ENCODE data around the gene CELF5.

Gene CELF5

GRCh38 chr19:3263866-3264265 lies 39.4 kb downstream of the CELF5 start:
- Histone ChIP-seq H3K4me2 (ENCODE audit: low read length) (no peak overlapping the region), H3K9ac (ENCODE audit: low read length) (no peak overlapping the region), H3K79me2 (ENCODE audit: insufficient read depth, low read length) (no peaks in the 10 kb centered on the region), H3K27me3 (ENCODE audit: insufficient read depth, low read length) (peaks cover 5% of the 10 kb centered on the region; the same call in 1 of the 2 replicates), H3K27ac (ENCODE audit: low read depth, low read length, poor library complexity, severe bottlenecking) (no peak overlapping the region), H3K9me3 (ENCODE audit: low read length) (peaks cover 2% of the 10 kb centered on the region; the same call in 1 of the 2 replicates), H3K4me1 (ENCODE audit: insufficient read depth, low read length, severe bottlenecking) (no peaks in the 10 kb centered on the region), H3K4me3 (ENCODE audit: low read depth, low read length, poor library complexity, severe bottlenecking) (no peak overlapping the region), H4K20me1 (ENCODE audit: insufficient read depth, low read length) (no peaks in the 10 kb centered on the region), H2AFZ (ENCODE audit: low read length) (no peak overlapping the region), H3K9me2 (ENCODE audit: low read depth, low read length) (no peaks in the 10 kb centered on the region), H3K36me3 (ENCODE audit: insufficient read depth, low read length) (no peaks in the 10 kb centered on the region), H3F3A (ENCODE audit: insufficient read depth, low read length) (no peaks in the 10 kb centered on the region)
- TF ChIP-seq EZH2 (IDR thresholded peaks at IDR 0.05; ENCODE audit: borderline replicate concordance, low read length) (no peak), CTCF (IDR thresholded peaks at IDR 0.05; ENCODE audit: low read length) (no peak)

- Histone ChIP-seq H3K36me3 (ENCODE audit: insufficient read depth, low read length) (no peaks in the 10 kb centered on the region), H3K9me3 (ENCODE audit: low read length) (peaks cover 2% of the 10 kb centered on the region; the same call in 1 of the 2 replicates), H3K27ac (ENCODE audit: low read depth, low read length, poor library complexity, severe bottlenecking) (no peak overlapping the region), H2AFZ (ENCODE audit: low read length) (no peak overlapping the region), H3F3A (ENCODE audit: insufficient read depth, low read length) (no peaks in the 10 kb centered on the region), H3K9ac (ENCODE audit: low read length) (no peak overlapping the region), H3K27me3 (ENCODE audit: insufficient read depth, low read length) (peaks cover 5% of the 10 kb centered on the region; the same call in 1 of the 2 replicates), H3K79me2 (ENCODE audit: insufficient read depth, low read length) (no peaks in the 10 kb centered on the region), H3K4me3 (ENCODE audit: low read depth, low read length, poor library complexity, severe bottlenecking) (no peak overlapping the region), H3K4me1 (ENCODE audit: insufficient read depth, low read length, severe bottlenecking) (no peaks in the 10 kb centered on the region), H3K9me2 (ENCODE audit: low read depth, low read length) (no peaks in the 10 kb centered on the region), H4K20me1 (ENCODE audit: insufficient read depth, low read length) (no peaks in the 10 kb centered on the region), H3K4me2 (ENCODE audit: low read length) (no peak overlapping the region)
- no peak for TF ChIP-seq EZH2 (IDR thresholded peaks at IDR 0.05; ENCODE audit: borderline replicate concordance, low read length)
- no peak for TF ChIP-seq CTCF (IDR thresholded peaks at IDR 0.05; ENCODE audit: low read length)
Measured at GRCh38 chr19:3265432-3265831, 41.0 kb downstream of the CELF5 start.

GRCh38 chr19:3266092-3266693 lies 41.7 kb downstream of the CELF5 start:
- no peaks in the 10 kb centered on the region for H4K20me1 ChIP-seq (ENCODE audit: insufficient read depth, low read length)
- no peak overlapping the region for H3K9ac ChIP-seq (ENCODE audit: low read length)

More at GRCh38 chr19:3266092-3266693, 41.7 kb downstream of the CELF5 start:
- no peak overlapping the region for H3K4me2 ChIP-seq (ENCODE audit: low read length)
- no peaks in the 10 kb centered on the region for H3K36me3 ChIP-seq (ENCODE audit: insufficient read depth, low read length)
- TF ChIP-seq CTCF (IDR thresholded peaks at IDR 0.05; ENCODE audit: low read length) (no peak), EZH2 (IDR thresholded peaks at IDR 0.05; ENCODE audit: borderline replicate concordance, low read length) (no peak)
- no peak overlapping the region for H2AFZ ChIP-seq (ENCODE audit: low read length)
- peaks cover 2% of the 10 kb centered on the region; the same call in 1 of the 2 replicates for H3K9me3 ChIP-seq (ENCODE audit: low read length)
- H3K27me3 ChIP-seq (ENCODE audit: insufficient read depth, low read length), result peaks cover 5% of the 10 kb centered on the region; the same call in 1 of the 2 replicates
- H3K27ac ChIP-seq (ENCODE audit: low read depth, low read length, poor library complexity, severe bottlenecking), result no peak overlapping the region
- no peaks in the 10 kb centered on the region for H3K9me2 ChIP-seq (ENCODE audit: low read depth, low read length)
- H3K4me1 ChIP-seq (ENCODE audit: insufficient read depth, low read length, severe bottlenecking), result no peaks in the 10 kb centered on the region
- H3K79me2 ChIP-seq (ENCODE audit: insufficient read depth, low read length), result no peaks in the 10 kb centered on the region
- no peaks in the 10 kb centered on the region for H3F3A ChIP-seq (ENCODE audit: insufficient read depth, low read length)
- no peak overlapping the region for H3K4me3 ChIP-seq (ENCODE audit: low read depth, low read length, poor library complexity, severe bottlenecking)
